ENCODE data around the gene TMEM115. TPM values are rescaled to one million over a fixed set of nuclear protein-coding genes. Genes with fewer than 3 reads are reported as not detected.

Gene TMEM115
- total and polyA plus RNA-seq, 2 donors (not counting 3 experiments of a cell fraction or from before 2014, with no cell fraction given) = 44.7 to 65.5 TPM

DNA sequence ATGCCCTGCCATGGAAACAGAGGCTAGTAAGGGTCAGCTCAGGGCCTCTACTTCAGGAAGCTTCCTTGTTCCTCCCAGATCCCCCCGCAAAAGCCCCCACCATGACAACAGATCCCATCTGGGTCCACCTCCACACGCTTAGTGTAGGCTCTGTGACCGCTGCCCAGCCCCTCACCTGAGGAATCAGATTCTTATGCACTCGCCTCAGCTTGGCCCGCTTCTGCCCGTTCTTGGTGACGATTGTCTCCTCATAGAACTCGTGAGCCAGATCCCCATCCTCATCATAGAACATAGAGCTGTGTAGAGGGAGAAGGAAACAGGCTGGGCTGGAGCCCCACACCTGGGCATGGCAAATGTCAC lies 33.2 kb downstream of the TMEM115 start:
- no TSS peak for BruUV-seq (replicated peaks)
- FAIRE-seq = no peak
- ChIA-PET CTCF (no interaction called here), POLR2A (no interaction called here)
- Histone ChIP-seq H3K79me2 (ENCODE audit: control insufficient read depth, insufficient read depth, low read length) (peaks cover 20% of the 10 kb centered on the region), H3K27me3 (ENCODE audit: control insufficient read depth in 2 of 2, insufficient read depth in 2 of 2, low read length in 2 of 2) (no peaks in the 10 kb centered on the region), H3K4me2 (ENCODE audit: insufficient read depth, low read length) (no peak overlapping the region), H3K4me3 (replicated peaks in 1 of 3; ENCODE audit: insufficient read depth in 1 of 3, low read depth in 1 of 3, low read length in 3 of 3) (no peak overlapping the region), H3K36me3 (ENCODE audit: control insufficient read depth in 2 of 2, extremely low read depth in 1 of 2, insufficient read depth in 2 of 2, low read length in 2 of 2) (peaks cover 15 to 29% of the 10 kb centered on the region in 2 experiments), H3K9me1 (replicated peaks; ENCODE audit: control insufficient read depth, extremely low read depth, insufficient read depth, low read length) (no peaks in the 10 kb centered on the region), H4K20me1 (replicated peaks; ENCODE audit: control insufficient read depth, extremely low read depth, insufficient read depth, low read length) (no peaks in the 10 kb centered on the region), H2AFZ (ENCODE audit: low read depth, low read length) (no peak overlapping the region), H3K4me1 (ENCODE audit: control insufficient read depth, extremely low read depth, insufficient read depth, low read length) (peaks cover 32% of the 10 kb centered on the region), H3K9ac (replicated peaks; ENCODE audit: extremely low read depth, insufficient read depth, low read length) (no peak overlapping the region), H3K27ac (ENCODE audit: insufficient read depth, low read depth, low read length) (no peak overlapping the region), H3K9me3 (replicated peaks; ENCODE audit: control insufficient read depth, insufficient read depth, low read length) (no peaks in the 10 kb centered on the region)
- intact Hi-C loops (cut with micrococcal nuclease) = no loop called here
- no peak for TF ChIP-seq MYC (IDR thresholded peaks at IDR 0.05; ENCODE audit: low read depth, low read length)
- no peak for TF ChIP-seq POLR2A (IDR thresholded peaks at IDR 0.05; ENCODE audit: low read depth, low read length)
- no peak for TF ChIP-seq EZH2 (IDR thresholded peaks at IDR 0.05; ENCODE audit: borderline replicate concordance, low read depth, low read length, severe bottlenecking)
- TF ChIP-seq MAX (IDR thresholded peaks at IDR 0.05; ENCODE audit: insufficient read depth, insufficient read length) = no peak
- DNase-seq (ENCODE audit: low read depth, low spot score) = no peak
- dilution Hi-C loops (cut with MboI; ENCODE audit: extremely low pct_ligation_motif_present, low sequenced_read_pairs) = no loop called here

DNA sequence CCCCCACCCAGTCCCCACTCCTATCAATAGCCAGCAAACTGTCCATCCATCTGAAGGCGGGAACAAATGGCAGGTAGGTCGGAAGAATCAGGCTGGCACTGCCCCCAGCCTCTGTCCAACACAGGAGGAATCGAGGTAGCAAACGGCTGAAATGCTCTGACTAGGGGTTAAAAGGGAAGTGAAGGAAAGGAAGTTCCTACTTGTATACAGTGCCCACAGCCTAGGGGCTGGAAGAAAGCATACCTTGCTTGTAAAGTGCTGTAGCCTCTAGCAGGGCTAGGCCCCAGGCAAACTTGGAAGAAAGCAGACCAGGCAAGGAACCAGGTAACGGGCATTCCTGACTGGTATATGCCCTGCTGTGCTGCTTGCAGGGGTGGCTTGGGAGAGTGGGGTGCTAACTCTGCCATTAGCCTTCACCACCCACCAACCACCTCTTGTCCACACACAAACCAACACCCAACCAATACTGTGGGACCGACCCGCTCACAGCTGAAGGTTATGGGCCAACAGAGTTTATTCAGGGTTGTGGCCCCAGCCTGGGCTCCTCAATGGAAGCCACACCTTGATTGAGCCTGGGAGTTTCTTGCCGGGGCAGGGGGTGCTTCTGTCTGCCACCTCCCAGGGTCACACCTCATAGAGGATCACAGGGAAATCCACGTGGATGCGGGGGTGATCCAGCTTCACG lies 33.7 kb downstream of the TMEM115 start:
- FAIRE-seq (no peak), DNase-seq (ENCODE audit: low read depth, low spot score) (no peak)
- H3K27me3 ChIP-seq (ENCODE audit: control insufficient read depth in 2 of 2, insufficient read depth in 2 of 2, low read length in 2 of 2) = no peaks in the 10 kb centered on the region
- peaks cover 9 to 24% of the 10 kb centered on the region in 2 experiments for H3K36me3 ChIP-seq (ENCODE audit: control insufficient read depth in 2 of 2, extremely low read depth in 1 of 2, insufficient read depth in 2 of 2, low read length in 2 of 2)
- intact Hi-C loops (cut with micrococcal nuclease) = loop anchor here (2.0 kb wide), 1 partner anchor 99 kb away; no protein-coding TSS in a partner anchor
- CTCF ChIA-PET = interaction anchor here (0.8 to 4.3 kb wide), 8 partner anchors 10 to 135 kb away, joined by 3 to 66 read pairs (median 28); partner anchors contain the start of genes HYAL1, HYAL3 and NAA80
- H3K27ac ChIP-seq (ENCODE audit: insufficient read depth, low read depth, low read length) = no peak overlapping the region
- H2AFZ ChIP-seq (ENCODE audit: low read depth, low read length) = no peak overlapping the region
- dilution Hi-C loops (cut with MboI; ENCODE audit: extremely low pct_ligation_motif_present, low sequenced_read_pairs) = no loop called here
- no peak overlapping the region for H3K9ac ChIP-seq (replicated peaks; ENCODE audit: extremely low read depth, insufficient read depth, low read length)
- POLR2A ChIA-PET = no interaction called here
- H3K79me2 ChIP-seq (ENCODE audit: control insufficient read depth, insufficient read depth, low read length) = peaks cover 23% of the 10 kb centered on the region
- H3K4me2 ChIP-seq (ENCODE audit: insufficient read depth, low read length) = no peak overlapping the region
- no TSS peak for BruUV-seq (replicated peaks)
- no peaks in the 10 kb centered on the region for H3K9me3 ChIP-seq (replicated peaks; ENCODE audit: control insufficient read depth, insufficient read depth, low read length)
- no peaks in the 10 kb centered on the region for H4K20me1 ChIP-seq (replicated peaks; ENCODE audit: control insufficient read depth, extremely low read depth, insufficient read depth, low read length)
- H3K4me3 ChIP-seq (replicated peaks in 1 of 3; ENCODE audit: insufficient read depth in 1 of 3, low read depth in 1 of 3, low read length in 3 of 3) = no peak overlapping the region
- no peaks in the 10 kb centered on the region for H3K9me1 ChIP-seq (replicated peaks; ENCODE audit: control insufficient read depth, extremely low read depth, insufficient read depth, low read length)
- peaks cover 34% of the 10 kb centered on the region for H3K4me1 ChIP-seq (ENCODE audit: control insufficient read depth, extremely low read depth, insufficient read depth, low read length)
- TF ChIP-seq POLR2AphosphoS5 (IDR thresholded peaks at IDR 0.05; ENCODE audit: insufficient read depth, low read depth, low read length) (no peak), POLR2A (IDR thresholded peaks at IDR 0.05; ENCODE audit: low read depth, low read length) (no peak), EZH2 (IDR thresholded peaks at IDR 0.05; ENCODE audit: borderline replicate concordance, low read depth, low read length, severe bottlenecking) (no peak), FOS (IDR thresholded peaks at IDR 0.05; ENCODE audit: borderline replicate concordance, insufficient read depth, low read length) (no peak), JUN (IDR thresholded peaks at IDR 0.05; ENCODE audit: borderline replicate concordance, insufficient read depth, insufficient read length, low read depth) (no peak), MYC (IDR thresholded peaks at IDR 0.05; ENCODE audit: low read depth, low read length) (no peak), GATA2 (IDR thresholded peaks at IDR 0.05; ENCODE audit: insufficient read depth, insufficient read length, low read depth, low read length) (no peak), MAX (IDR thresholded peaks at IDR 0.05; ENCODE audit: insufficient read depth, insufficient read length) (no peak)
- TF ChIP-seq, protein P1, sequence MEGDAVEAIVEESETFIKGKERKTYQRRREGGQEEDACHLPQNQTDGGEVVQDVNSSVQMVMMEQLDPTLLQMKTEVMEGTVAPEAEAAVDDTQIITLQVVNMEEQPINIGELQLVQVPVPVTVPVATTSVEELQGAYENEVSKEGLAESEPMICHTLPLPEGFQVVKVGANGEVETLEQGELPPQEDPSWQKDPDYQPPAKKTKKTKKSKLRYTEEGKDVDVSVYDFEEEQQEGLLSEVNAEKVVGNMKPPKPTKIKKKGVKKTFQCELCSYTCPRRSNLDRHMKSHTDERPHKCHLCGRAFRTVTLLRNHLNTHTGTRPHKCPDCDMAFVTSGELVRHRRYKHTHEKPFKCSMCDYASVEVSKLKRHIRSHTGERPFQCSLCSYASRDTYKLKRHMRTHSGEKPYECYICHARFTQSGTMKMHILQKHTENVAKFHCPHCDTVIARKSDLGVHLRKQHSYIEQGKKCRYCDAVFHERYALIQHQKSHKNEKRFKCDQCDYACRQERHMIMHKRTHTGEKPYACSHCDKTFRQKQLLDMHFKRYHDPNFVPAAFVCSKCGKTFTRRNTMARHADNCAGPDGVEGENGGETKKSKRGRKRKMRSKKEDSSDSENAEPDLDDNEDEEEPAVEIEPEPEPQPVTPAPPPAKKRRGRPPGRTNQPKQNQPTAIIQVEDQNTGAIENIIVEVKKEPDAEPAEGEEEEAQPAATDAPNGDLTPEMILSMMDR (IDR thresholded peaks at IDR 0.05; ENCODE audit: extremely low read depth in 1 of 2, insufficient read depth in 1 of 2, low read depth in 1 of 2, low read length in 2 of 2) = no peak
